GM23338 (cell line): ENCODE measurements around the gene TTLL5.

Experiments
- CTCF ChIP-seq, 2 experiments: fragments of 200-600 bp in 1 of 2; sonication (generic) in 1 of 2; conservative IDR thresholded peaks; 2 replicates each; pipeline versions ENCODE4 v1.5.1 to v1.6.1; 2016 to 2017; ENCODE audit warnings: antibody characterized with exemption in 2 of 2, low read depth in 2 of 2, mild to moderate bottlenecking in 2 of 2, moderate library complexity in 1 of 2
- EZH2 ChIP-seq: fragments of 200-600 bp; sonication (generic); IDR thresholded peaks from one replicate; pipeline ENCODE4 v1.8.0; 2017; ENCODE audit warnings: antibody characterized with exemption, mild to moderate bottlenecking, low read depth; ENCODE audit not compliant: unreplicated experiment
- EZH2phosphoT487 ChIP-seq: fragments of 200-600 bp; sonication (generic); IDR thresholded peaks from one replicate; pipeline ENCODE4 v1.8.1; 2018; ENCODE audit warnings: antibody characterized with exemption; ENCODE audit not compliant: unreplicated experiment
- JUNB ChIP-seq: IDR thresholded peaks from one replicate; pipeline ENCODE4 v1.6.1; 2016; ENCODE audit warnings: antibody characterized with exemption; ENCODE audit not compliant: unreplicated experiment
- POLR2AphosphoS5 ChIP-seq: IDR thresholded peaks from 2 replicates; pipeline ENCODE4 v1.6.1; 2016; ENCODE audit warnings: antibody characterized with exemption, low read depth
- REST ChIP-seq: IDR thresholded peaks from one replicate; pipeline ENCODE4 v1.6.1; 2018; ENCODE audit warnings: antibody characterized with exemption; ENCODE audit not compliant: unreplicated experiment
- ZNF331 ChIP-seq: fragments of 250-450 bp; sonication (Bioruptor Pico); IDR thresholded peaks from 2 replicates; pipeline ENCODE4 v1.5.0; 2020; ENCODE audit warnings: low read depth, mild to moderate bottlenecking, moderate library complexity
- TF ChIP-seq, protein P1 (sequence below): IDR thresholded peaks from 2 replicates; pipeline ENCODE4 v1.6.1; 2016; ENCODE audit warnings: antibody characterized with exemption

- TF ChIP-seq, protein P1, sequence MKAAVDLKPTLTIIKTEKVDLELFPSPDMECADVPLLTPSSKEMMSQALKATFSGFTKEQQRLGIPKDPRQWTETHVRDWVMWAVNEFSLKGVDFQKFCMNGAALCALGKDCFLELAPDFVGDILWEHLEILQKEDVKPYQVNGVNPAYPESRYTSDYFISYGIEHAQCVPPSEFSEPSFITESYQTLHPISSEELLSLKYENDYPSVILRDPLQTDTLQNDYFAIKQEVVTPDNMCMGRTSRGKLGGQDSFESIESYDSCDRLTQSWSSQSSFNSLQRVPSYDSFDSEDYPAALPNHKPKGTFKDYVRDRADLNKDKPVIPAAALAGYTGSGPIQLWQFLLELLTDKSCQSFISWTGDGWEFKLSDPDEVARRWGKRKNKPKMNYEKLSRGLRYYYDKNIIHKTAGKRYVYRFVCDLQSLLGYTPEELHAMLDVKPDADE = no peak
- TF ChIP-seq CTCF (conservative IDR thresholded peaks at IDR 0.05; ENCODE audit: low read depth in 2 of 2) (peak; percentile 95 to 98), EZH2phosphoT487 (no peak), REST (no peak), POLR2AphosphoS5 (no peak), EZH2 (no peak), JUNB (no peak), ZNF331 (CRISPR knock-in tag) (no peak)
These were observed 6.8 kb upstream of the TTLL5 start for GRCh38 chr14:75654127-75654732.
